GM19239 (cell line): ENCODE results near the gene EPHA4.

Experiments
- DNase-seq: peaks from one replicate; pipeline ENCODE4 v3.0.0; 2011; ENCODE audit warnings: low spot score; ENCODE audit not compliant: insufficient read length
- FAIRE-seq: peaks from 2 replicates; lab custom pipeline; 2011; peaks lifted over from hg19 to GRCh38; lab: Jason Lieb, UNC

The EPHA4 gene

GRCh38 chr2:221572219-221572820 lies at the start of gene EPHA4:
TSS of gene EPHA4 (minus strand) at chr2:221572304. CDS start at chr2:221572248, 56 bp downstream.
- no peak for FAIRE-seq
- DNase-seq: peak; percentile 67

- no peak for DNase-seq
Observed at GRCh38 chr2:221618007-221618406, 45.9 kb upstream of the EPHA4 start.

DNA sequence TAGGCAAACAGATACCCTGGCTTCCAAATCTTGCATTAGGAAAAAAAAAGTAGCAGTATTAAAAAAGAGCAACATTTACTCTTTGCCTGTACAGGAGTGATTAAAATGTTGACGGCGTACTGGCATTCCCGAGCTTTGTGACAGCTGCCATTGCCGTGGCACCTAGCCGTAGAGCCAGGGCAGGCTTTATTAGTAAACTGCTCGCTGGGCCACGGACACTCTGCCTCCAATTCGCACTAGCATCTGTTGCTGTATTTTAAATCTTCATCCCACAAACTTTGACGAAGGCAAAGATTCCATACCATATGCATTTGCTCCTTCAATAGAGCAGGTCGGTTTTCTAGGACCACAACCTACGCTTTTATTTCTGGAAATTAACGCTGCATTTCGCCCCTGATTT lies 44.5 kb upstream of the EPHA4 start:
- DNase-seq (no peak), FAIRE-seq (no peak)

More at GRCh38 chr2:221618007-221618406, 45.9 kb upstream of the EPHA4 start:
- no peak for FAIRE-seq

DNA sequence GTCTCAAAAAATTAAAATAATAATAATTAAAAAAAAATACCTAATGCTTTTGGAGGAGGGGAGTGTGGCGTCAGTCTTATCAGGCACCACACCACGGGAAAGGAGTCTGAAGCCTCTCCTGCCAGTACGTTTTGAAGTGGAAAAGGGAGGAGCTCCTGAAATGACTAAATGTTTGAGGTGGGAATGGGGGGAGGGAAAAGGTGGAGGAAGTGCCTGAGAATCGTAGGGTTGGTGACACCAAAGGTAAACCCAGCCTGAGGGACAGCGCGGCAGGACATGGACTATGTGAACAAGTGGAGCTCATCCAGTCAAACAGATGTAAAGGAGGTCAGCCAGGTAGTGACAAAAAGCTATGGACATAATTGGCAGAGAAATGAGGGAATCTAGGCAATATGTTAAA lies 42.2 kb upstream of the EPHA4 start:
- no peak for FAIRE-seq
- no peak for DNase-seq

DNA sequence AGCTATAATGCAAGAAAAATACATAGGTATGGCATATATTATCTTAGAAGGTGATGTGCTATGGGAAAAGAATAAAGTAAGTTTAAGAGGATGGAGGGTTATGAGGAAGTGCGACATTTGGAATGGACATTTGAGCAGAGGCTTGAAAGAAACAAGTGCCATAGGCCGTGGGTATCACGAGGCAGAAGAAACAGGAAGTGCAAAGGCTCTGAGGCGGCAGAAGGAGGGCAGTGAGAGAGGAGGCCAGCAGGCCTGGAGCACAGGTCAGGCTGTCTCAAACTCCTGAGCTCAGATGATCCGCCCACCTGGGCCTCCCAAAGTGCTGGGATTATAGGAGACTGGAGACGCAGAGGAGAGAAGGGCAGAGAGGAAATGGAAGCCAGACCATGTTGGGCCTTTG lies 40.7 kb upstream of the EPHA4 start:
- FAIRE-seq (no peak), DNase-seq (no peak)

GRCh38 chr2:221612161-221612560 lies 40.1 kb upstream of the EPHA4 start:
- DNase-seq (no peak), FAIRE-seq (no peak)

GRCh38 chr2:221610675-221611074 lies 38.6 kb upstream of the EPHA4 start:
- no peak for FAIRE-seq
- DNase-seq: no peak

- FAIRE-seq: no peak
- DNase-seq: no peak
Observed at GRCh38 chr2:221610255-221610654, 38.2 kb upstream of the EPHA4 start.

DNA sequence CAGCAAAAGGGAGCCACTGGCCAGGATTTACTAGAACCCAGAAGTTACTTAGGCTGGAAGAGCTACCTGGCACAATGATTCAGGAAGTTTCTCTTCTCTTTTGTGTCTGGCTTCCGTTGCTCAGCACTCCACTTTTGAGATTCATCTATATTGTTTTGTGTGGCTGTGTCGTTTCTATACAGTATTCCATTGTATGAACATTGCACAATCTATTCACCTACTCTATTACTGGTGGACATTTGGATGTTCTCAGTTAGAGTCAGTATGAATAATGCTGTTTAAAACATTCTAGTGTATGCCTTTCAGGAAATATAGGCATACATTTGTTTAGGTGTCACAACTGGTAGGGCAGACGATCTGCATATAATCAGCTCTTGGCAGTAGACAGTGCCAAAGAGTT lies 36.3 kb upstream of the EPHA4 start:
- no peak for DNase-seq
- no peak for FAIRE-seq

DNA sequence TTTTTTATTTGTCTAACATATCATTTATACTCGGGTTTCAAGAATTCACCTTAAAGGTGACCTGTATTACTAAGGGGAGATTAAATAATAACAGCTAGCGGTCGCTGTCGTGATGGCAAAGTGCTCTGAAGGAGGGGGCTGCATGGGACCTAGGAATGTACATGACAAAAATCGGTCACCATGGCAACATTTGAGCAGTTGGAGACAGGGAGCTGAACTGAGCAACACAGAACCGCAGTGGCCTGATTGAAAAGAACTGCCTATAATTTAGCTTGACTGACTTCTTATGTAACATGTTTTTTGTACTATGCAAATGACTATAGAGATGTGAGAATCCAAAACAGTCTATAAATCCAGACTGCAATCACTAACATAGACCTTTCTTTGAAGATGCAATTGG lies 34.3 kb upstream of the EPHA4 start:
- FAIRE-seq (no peak), DNase-seq (no peak)

DNA sequence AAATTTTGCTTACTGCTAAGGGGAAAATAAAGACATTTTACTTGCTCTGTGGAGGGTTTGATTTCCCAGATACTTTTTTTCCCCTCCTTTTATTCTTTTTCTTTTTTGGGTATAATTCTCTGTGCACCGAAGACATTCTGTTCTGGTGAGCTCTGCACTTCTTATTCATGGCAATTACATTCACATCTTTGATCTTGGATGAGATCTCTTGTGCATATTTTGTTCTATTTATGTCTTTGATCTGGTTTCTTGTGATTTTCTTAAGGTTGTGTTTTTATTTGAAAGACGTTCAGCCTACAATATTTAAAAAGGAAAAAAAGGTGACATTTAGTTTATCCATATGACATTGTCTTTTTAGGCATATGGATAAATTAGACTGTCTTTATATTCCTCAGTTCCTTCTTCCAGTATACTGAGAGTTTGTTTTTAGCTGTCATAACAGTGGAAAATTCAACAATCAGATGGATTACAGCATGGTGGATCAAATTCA lies 33.7 kb upstream of the EPHA4 start:
- DNase-seq: no peak
- FAIRE-seq: no peak

- DNase-seq (no peak), FAIRE-seq (no peak)
Observed at GRCh38 chr2:221602938-221603337, 30.8 kb upstream of the EPHA4 start.

- FAIRE-seq (no peak), DNase-seq (no peak)
Observed at GRCh38 chr2:221601376-221601775, 29.3 kb upstream of the EPHA4 start.

GRCh38 chr2:221600388-221600787 lies 28.3 kb upstream of the EPHA4 start:
- FAIRE-seq (no peak), DNase-seq (no peak)

- no peak for FAIRE-seq
- DNase-seq: no peak
Observed at GRCh38 chr2:221596192-221596591, 24.1 kb upstream of the EPHA4 start.

DNA sequence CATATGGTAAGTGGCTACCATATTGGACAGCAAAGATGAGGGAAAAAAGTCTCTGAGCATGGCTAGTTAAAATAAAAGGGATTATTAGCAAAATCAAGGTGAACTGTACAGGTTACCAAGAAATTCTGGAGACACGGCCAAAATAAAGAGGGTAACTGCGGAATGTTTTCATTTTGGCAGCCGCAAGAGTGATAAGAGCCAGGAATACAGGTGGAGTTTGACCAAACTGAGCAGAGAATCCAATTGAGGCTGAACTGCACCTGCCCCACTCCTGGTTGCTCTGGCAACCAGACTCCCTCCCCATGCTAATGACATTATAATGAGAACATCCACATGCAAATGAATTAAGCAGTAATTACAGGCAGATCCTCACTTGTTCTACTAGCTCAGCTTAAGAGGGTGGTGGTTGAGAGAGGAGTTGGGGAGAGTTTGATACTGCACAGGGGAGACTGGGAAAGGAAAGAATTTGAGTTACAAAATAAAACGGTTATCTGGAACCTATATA lies 18.8 kb upstream of the EPHA4 start:
- no peak for DNase-seq
- no peak for FAIRE-seq

DNA sequence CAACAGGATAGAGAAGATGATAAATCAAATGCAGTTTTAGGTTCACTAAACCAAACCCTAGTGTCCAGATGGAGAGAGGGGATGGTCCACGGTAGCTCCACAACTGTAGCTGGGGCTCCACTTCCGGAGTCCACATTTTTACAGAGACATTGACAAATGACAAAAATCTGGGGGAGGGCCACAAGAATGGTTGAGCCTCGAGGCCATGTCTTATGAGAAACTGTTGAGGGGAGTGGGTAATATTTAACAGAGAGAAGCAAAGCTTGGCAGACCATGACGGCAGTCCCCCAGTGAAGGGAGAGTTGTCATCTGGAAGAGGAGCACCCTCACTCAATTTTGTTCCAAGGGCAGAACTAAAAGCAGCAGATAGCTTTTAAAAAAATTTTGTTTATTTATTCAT lies 17.6 kb upstream of the EPHA4 start:
- no peak for FAIRE-seq
- DNase-seq: no peak

- FAIRE-seq (no peak), DNase-seq (no peak)
Observed at GRCh38 chr2:221588306-221588985, 16.3 kb upstream of the EPHA4 start.

- DNase-seq (no peak), FAIRE-seq (no peak)
Observed at GRCh38 chr2:221581986-221582385, 9.9 kb upstream of the EPHA4 start.

DNA sequence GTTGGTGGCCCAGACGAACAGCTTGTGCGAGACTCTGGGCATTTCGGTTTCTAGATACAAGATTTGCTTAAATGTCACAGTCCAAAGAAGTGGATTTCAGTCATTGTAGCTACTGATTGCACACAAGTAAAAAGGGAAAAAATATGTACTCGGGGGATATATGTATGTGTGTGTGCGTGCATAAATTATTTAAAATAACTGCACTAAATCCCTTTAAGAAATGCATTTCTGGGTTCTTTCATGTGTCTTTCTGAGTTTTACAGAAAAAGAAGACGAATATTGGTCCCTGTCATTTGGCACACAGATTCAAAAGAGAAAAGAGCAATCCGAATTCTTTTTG lies 2.1 kb upstream of the EPHA4 start:
- FAIRE-seq (no peak), DNase-seq (no peak)

- FAIRE-seq (peak; percentile 95), DNase-seq (peak; percentile 60)
Observed at GRCh38 chr2:221573430-221574230, 1.5 kb upstream of the EPHA4 start.
